Measurements from ENCODE around the gene C2CD4C. TPM values are rescaled to one million over a fixed set of nuclear protein-coding genes. Genes with fewer than 3 reads are reported as not detected.

C2CD4C gene
- total RNA-seq, 4 donors from 2014 or later = 0.21 to 2.7 (median 1.5) TPM

GRCh38 chr19:374886-375235 lies 34.1 kb downstream of the C2CD4C start:
- TF ChIP-seq CTCF (IDR thresholded peaks at IDR 0.05) = no peak
- TF ChIP-seq EP300 (IDR thresholded peaks at IDR 0.05) = no peak
- TF ChIP-seq POLR2A (IDR thresholded peaks at IDR 0.05) = no peak
- no peaks in the 10 kb centered on the region for H3K9me3 ChIP-seq
- no peaks in the 10 kb centered on the region for H3K4me1 ChIP-seq
- DNase-seq (ENCODE audit: low spot score in 2 of 2) = no peak
- no peak overlapping the region for H3K4me3 ChIP-seq
- H3K27ac ChIP-seq = no peak overlapping the region
- H3K36me3 ChIP-seq = no peaks in the 10 kb centered on the region
- peaks cover 0 to 39% of the 10 kb centered on the region in 2 donors for H3K27me3 ChIP-seq
- 70 to 81% methylated on average over 17 of the region's 17 CpGs for WGBS, 2 donors

GRCh38 chr19:374183-374885 lies 34.6 kb downstream of the C2CD4C start:
- Histone ChIP-seq H3K4me3 (no peak overlapping the region), H3K27ac (no peak overlapping the region), H3K9me3 (no peaks in the 10 kb centered on the region), H3K27me3 (peaks cover 0 to 42% of the 10 kb centered on the region in 2 donors), H3K4me1 (no peaks in the 10 kb centered on the region), H3K36me3 (no peaks in the 10 kb centered on the region)
- no peak for DNase-seq (ENCODE audit: low spot score in 2 of 2)
- WGBS, 2 donors = 66 to 73% methylated on average over 23 of the region's 23 CpGs
- TF ChIP-seq EP300 (IDR thresholded peaks at IDR 0.05) (no peak), POLR2A (IDR thresholded peaks at IDR 0.05) (no peak), CTCF (IDR thresholded peaks at IDR 0.05) (no peak)

DNA sequence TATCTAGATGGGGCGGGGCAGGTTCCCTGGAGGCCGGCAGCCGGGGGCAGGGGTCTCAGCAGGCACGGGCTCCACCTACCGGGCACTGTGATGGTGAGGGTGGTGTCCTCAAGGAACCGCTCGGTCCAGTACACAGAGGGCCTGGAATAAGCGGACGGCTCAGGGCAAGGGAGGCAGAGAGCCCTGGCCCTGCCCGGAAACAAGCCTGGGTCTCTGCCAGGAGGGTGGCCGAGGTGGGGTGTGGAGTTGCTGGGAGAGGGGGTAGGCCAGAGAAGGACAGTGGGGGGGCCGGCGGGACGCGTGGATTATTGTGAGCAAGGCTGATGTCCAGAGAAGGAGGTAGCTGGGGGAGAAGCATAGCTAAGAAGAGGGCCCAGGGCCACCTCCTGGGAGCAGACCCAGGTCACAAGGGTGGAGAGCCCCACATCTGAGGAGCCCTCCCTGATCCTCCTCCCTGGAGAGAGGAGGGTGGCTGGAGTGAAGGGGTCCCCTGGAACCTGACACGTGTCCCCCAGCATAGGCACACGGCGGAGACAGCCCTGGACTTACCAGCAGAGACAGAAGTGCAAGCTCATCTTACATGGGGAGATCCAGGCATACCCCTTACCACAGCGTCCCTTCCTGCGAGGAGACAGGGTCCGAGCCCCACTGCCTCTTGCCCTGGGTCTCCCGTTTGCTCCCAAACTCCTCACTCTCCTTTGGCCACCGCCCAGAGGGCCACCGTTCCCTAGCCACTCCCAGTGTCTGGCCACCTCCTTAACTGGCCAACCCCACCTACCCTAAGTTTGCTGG lies 35.4 kb downstream of the C2CD4C start:
- no peak overlapping the region for H3K4me3 ChIP-seq
- WGBS, 2 donors = 76 to 81% methylated on average over 24 of the region's 24 CpGs
- H3K36me3 ChIP-seq = no peaks in the 10 kb centered on the region
- no peaks in the 10 kb centered on the region for H3K4me1 ChIP-seq
- TF ChIP-seq POLR2A (IDR thresholded peaks at IDR 0.05) (no peak), EP300 (IDR thresholded peaks at IDR 0.05) (no peak), CTCF (IDR thresholded peaks at IDR 0.05) (no peak)
- no peak for DNase-seq (ENCODE audit: low spot score in 2 of 2)
- H3K27ac ChIP-seq = no peak overlapping the region
- H3K27me3 ChIP-seq = peaks cover 0 to 49% of the 10 kb centered on the region in 2 donors
- H3K9me3 ChIP-seq = no peaks in the 10 kb centered on the region

DNA sequence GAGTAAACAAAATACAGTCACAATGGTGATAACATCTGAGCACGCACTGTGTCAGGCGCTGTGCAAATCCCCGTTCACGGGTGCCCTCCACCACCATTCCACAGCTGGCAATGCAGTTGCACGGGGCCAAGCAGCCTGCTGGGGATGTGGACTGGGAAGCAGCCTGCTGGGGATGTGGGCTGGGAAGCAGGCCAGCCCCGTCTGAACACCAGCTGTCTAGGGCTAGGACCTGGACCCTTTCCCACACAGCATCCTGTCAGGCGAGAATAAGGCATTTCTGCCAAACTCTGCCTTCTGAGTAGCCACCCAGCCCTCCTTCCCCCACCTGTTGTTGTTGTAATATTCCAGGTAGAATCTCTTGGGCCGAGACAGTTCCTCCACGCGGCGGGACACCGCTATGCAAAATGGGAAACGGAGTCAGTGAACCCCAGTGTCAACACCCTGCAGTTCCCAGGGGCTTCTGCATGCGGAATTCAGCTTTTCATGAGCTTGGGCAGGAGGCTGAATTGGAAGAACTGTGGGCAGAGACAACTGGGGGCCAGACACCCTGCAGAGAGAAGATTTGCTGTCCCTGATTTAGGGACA lies 36.5 kb downstream of the C2CD4C start:
- no peak for DNase-seq (ENCODE audit: low spot score in 2 of 2)
- H3K4me1 ChIP-seq = no peaks in the 10 kb centered on the region
- WGBS, 2 donors = 46 to 47% methylated on average over 14 of the region's 14 CpGs
- H3K27me3 ChIP-seq = peaks cover 0 to 58% of the 10 kb centered on the region in 2 donors
- no peaks in the 10 kb centered on the region for H3K9me3 ChIP-seq
- TF ChIP-seq POLR2A (IDR thresholded peaks at IDR 0.05) (no peak), CTCF (IDR thresholded peaks at IDR 0.05) (no peak), EP300 (IDR thresholded peaks at IDR 0.05) (no peak)
- no peak overlapping the region for H3K4me3 ChIP-seq
- no peaks in the 10 kb centered on the region for H3K36me3 ChIP-seq
- H3K27ac ChIP-seq = no peak overlapping the region

All from tibial nerve (tissue), 4 donors.